ENCODE data around the gene CABP4. TPM values are rescaled to one million over a fixed set of nuclear protein-coding genes. Genes with fewer than 3 reads are reported as not detected.

The CABP4 gene
- total and polyA plus RNA-seq, 10 of the 15 experiments (the other 5 are each of a cell fraction or from before 2014, with no cell fraction given) = 0.04 to 0.41 (median 0.14) TPM; not detected in 2

DNA sequence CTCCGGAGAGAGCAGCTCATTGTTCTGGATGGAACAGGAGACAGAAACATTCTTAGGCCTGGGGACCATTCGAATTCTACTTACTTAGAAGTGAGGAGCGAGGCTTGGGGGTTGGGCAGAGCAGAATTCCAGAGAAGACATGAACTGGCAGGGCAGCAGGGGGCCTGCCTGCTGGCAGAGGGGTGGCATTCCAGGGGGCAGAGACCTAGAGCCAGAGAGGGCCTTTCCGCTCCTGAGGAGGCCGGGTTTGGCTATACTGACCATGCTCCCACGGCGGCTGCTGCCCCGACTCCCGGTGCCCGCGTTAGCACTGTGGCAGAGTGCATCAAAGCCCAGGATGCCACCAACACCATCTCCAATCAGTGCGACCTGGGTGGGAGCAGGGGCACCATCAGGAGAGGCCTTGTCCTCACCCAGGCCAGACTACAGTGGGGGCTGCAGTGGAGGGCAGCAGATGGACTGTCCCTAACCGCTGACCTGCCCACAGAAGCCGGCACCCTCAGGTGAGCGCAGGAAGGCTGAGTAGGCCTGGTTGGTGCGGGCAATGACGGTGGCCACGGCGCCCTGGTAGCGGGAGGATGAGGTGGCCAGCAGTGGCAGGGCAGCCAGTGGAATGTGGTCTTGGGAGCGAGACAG, 42.6 kb downstream of the CABP4 start:
- RAD21 ChIA-PET (ENCODE audit: unreplicated experiment) = no interaction called here
- no peak for TF ChIP-seq SP1 (IDR thresholded peaks at IDR 0.05; ENCODE audit: low read depth, low read length)
- TF ChIP-seq MEF2B (IDR thresholded peaks at IDR 0.05; ENCODE audit: partially characterized antibody, poor library complexity, severe bottlenecking) = no peak
- TF ChIP-seq STAT1 (conservative IDR thresholded peaks at IDR 0.05) = no peak
- no peak for TF ChIP-seq STAT3 (IDR thresholded peaks at IDR 0.05; ENCODE audit: low read depth, low read length)
- TF ChIP-seq, protein P1, sequence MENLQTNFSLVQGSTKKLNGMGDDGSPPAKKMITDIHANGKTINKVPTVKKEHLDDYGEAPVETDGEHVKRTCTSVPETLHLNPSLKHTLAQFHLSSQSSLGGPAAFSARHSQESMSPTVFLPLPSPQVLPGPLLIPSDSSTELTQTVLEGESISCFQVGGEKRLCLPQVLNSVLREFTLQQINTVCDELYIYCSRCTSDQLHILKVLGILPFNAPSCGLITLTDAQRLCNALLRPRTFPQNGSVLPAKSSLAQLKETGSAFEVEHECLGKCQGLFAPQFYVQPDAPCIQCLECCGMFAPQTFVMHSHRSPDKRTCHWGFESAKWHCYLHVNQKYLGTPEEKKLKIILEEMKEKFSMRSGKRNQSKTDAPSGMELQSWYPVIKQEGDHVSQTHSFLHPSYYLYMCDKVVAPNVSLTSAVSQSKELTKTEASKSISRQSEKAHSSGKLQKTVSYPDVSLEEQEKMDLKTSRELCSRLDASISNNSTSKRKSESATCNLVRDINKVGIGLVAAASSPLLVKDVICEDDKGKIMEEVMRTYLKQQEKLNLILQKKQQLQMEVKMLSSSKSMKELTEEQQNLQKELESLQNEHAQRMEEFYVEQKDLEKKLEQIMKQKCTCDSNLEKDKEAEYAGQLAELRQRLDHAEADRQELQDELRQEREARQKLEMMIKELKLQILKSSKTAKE (IDR thresholded peaks at IDR 0.05; ENCODE audit: low read depth, poor library complexity, severe bottlenecking) = no peak
- TF ChIP-seq CHD1 (IDR thresholded peaks at IDR 0.05; ENCODE audit: low read depth, low read length) = no peak
- TF ChIP-seq, protein P2, sequence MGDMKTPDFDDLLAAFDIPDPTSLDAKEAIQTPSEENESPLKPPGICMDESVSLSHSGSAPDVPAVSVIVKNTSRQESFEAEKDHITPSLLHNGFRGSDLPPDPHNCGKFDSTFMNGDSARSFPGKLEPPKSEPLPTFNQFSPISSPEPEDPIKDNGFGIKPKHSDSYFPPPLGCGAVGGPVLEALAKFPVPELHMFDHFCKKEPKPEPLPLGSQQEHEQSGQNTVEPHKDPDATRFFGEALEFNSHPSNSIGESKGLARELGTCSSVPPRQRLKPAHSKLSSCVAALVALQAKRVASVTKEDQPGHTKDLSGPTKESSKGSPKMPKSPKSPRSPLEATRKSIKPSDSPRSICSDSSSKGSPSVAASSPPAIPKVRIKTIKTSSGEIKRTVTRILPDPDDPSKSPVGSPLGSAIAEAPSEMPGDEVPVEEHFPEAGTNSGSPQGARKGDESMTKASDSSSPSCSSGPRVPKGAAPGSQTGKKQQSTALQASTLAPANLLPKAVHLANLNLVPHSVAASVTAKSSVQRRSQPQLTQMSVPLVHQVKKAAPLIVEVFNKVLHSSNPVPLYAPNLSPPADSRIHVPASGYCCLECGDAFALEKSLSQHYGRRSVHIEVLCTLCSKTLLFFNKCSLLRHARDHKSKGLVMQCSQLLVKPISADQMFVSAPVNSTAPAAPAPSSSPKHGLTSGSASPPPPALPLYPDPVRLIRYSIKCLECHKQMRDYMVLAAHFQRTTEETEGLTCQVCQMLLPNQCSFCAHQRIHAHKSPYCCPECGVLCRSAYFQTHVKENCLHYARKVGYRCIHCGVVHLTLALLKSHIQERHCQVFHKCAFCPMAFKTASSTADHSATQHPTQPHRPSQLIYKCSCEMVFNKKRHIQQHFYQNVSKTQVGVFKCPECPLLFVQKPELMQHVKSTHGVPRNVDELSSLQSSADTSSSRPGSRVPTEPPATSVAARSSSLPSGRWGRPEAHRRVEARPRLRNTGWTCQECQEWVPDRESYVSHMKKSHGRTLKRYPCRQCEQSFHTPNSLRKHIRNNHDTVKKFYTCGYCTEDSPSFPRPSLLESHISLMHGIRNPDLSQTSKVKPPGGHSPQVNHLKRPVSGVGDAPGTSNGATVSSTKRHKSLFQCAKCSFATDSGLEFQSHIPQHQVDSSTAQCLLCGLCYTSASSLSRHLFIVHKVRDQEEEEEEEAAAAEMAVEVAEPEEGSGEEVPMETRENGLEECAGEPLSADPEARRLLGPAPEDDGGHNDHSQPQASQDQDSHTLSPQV (IDR thresholded peaks at IDR 0.05) = no peak
- TF ChIP-seq, protein P3, sequence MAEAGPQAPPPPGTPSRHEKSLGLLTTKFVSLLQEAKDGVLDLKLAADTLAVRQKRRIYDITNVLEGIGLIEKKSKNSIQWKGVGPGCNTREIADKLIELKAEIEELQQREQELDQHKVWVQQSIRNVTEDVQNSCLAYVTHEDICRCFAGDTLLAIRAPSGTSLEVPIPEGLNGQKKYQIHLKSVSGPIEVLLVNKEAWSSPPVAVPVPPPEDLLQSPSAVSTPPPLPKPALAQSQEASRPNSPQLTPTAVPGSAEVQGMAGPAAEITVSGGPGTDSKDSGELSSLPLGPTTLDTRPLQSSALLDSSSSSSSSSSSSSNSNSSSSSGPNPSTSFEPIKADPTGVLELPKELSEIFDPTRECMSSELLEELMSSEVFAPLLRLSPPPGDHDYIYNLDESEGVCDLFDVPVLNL (IDR thresholded peaks at IDR 0.05; ENCODE audit: low read depth, low read length) = no peak
- no peak for TF ChIP-seq SPI1 (IDR thresholded peaks at IDR 0.05; ENCODE audit: borderline replicate concordance, insufficient read depth, low read depth, low read length)
- TF ChIP-seq, protein P4, sequence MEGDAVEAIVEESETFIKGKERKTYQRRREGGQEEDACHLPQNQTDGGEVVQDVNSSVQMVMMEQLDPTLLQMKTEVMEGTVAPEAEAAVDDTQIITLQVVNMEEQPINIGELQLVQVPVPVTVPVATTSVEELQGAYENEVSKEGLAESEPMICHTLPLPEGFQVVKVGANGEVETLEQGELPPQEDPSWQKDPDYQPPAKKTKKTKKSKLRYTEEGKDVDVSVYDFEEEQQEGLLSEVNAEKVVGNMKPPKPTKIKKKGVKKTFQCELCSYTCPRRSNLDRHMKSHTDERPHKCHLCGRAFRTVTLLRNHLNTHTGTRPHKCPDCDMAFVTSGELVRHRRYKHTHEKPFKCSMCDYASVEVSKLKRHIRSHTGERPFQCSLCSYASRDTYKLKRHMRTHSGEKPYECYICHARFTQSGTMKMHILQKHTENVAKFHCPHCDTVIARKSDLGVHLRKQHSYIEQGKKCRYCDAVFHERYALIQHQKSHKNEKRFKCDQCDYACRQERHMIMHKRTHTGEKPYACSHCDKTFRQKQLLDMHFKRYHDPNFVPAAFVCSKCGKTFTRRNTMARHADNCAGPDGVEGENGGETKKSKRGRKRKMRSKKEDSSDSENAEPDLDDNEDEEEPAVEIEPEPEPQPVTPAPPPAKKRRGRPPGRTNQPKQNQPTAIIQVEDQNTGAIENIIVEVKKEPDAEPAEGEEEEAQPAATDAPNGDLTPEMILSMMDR (IDR thresholded peaks at IDR 0.05 in 2 of 3, conservative IDR thresholded peaks at IDR 0.05 in 1 of 3; ENCODE audit: control insufficient read depth in 2 of 3, extremely low read depth in 1 of 3, insufficient read depth in 1 of 3, low read depth in 3 of 3, low read length in 3 of 3) = no peak
- no peak for TF ChIP-seq ZNF622 (IDR thresholded peaks at IDR 0.05)
- TF ChIP-seq POLR2AphosphoS5 (IDR thresholded peaks at IDR 0.05; ENCODE audit: low read length) = no peak
- no peak for TF ChIP-seq SMC3 (IDR thresholded peaks at IDR 0.05; ENCODE audit: borderline replicate concordance, low read length)
- no peak for TF ChIP-seq SUZ12 (IDR thresholded peaks at IDR 0.05; ENCODE audit: unreplicated experiment)

More for the DNA sequence above, 42.6 kb downstream of the CABP4 start:
- 90% methylated on average over 21 of the region's 21 CpGs for WGBS (ENCODE audit: insufficient coverage, insufficient replicate concordance, low lambda C conversion rate, missing lambda C conversion rate)
- BruUV-seq (replicated peaks) = no TSS peak
- Histone ChIP-seq H3K4me1 (ENCODE audit: control insufficient read depth, insufficient read depth, low read length) (no peaks in the 10 kb centered on the region; the same call in 1 of the 2 replicates), H3K4me3 (no peak overlapping the region), H4K20me1 (ENCODE audit: control insufficient read depth, insufficient read depth) (no peaks in the 10 kb centered on the region; the same call in 1 of the 2 replicates), H3K9me3 (replicated peaks; ENCODE audit: control insufficient read depth, insufficient read depth, low read length) (no peaks in the 10 kb centered on the region), H3K9ac (ENCODE audit: control insufficient read depth, insufficient read depth, low read length) (no peak overlapping the region), H3K4me2 (ENCODE audit: control insufficient read depth, insufficient read depth) (no peak overlapping the region), H3K79me2 (ENCODE audit: control insufficient read depth, insufficient read depth, low read length) (no peaks in the 10 kb centered on the region), H3K27ac (ENCODE audit: control insufficient read depth, insufficient read depth) (no peak overlapping the region), H3K36me3 (ENCODE audit: control insufficient read depth in 2 of 2, insufficient read depth in 2 of 2, low read length in 1 of 2) (peaks cover 0 to 10% of the 10 kb centered on the region in 2 experiments; a peak in 3 of 4 replicates), H3K27me3 (replicated peaks in 1 of 2; ENCODE audit: control insufficient read depth in 2 of 2, insufficient read depth in 2 of 2, low read length in 1 of 2) (no peaks in the 10 kb centered on the region), H2AFZ (ENCODE audit: control insufficient read depth, low read depth, low read length) (no peak overlapping the region)
- ATAC-seq (no peak), DNase-seq (ENCODE audit: low read depth, low spot score) (no peak), FAIRE-seq (no peak)
- SMC1A ChIA-PET (ENCODE audit: uncharacterized antibody, unreplicated experiment) = no interaction called here
- CTCF ChIA-PET = no interaction called here
- intact Hi-C loops (cut with micrococcal nuclease; ENCODE audit: unreplicated experiment) = no loop called here
- POLR2A ChIA-PET = no interaction called here
- in situ Hi-C loops (cut with MboI) = no loop called here

Data from GM12878 (cell line).